HepG2 (cell line): ENCODE data around the gene GSTA1. TPM values are rescaled to one million over a fixed set of nuclear protein-coding genes. Genes with fewer than 3 reads are reported as not detected.

ENCODE experiments used
- ATAC-seq: fragments of 200-7000 bp; cut with Tn5 transposase; 3 replicates; pipeline ENCODE4 v1.9.1; 2020; ENCODE audit warnings: mild to moderate bottlenecking, moderate library complexity
- BruUV-seq: library from RNA; stranded (reverse); fragments of 400-500 nt; replicated peaks from 2 replicates; lab custom pipeline; 2021; lab: Mats Ljungman, UMichigan
- CTCF ChIA-PET: fragments of 300-600 bp; formaldehyde crosslinking; extraction: SDS; loops from one replicate; lab custom pipeline; 2021; ENCODE audit warnings: low total read pairs, inconsistent platforms, low intra/inter-chr PET ratio; lab: Yijun Ruan, JAX
- POLR2A ChIA-PET: fragments of 350-600 bp; sonication (Branson Sonifier 250); formaldehyde crosslinking; loops from one replicate; lab custom pipeline; 2020; ENCODE audit warnings: antibody characterized with exemption, inconsistent platforms; lab: Yijun Ruan, JAX
- DNase-seq: peaks from one replicate; pipeline ENCODE4 v3.0.0-alpha.2; 2015; ENCODE audit warnings: low spot score
- FAIRE-seq: peaks from 3 replicates; lab custom pipeline; 2011; peaks lifted over from hg19 to GRCh38; lab: Jason Lieb, UNC
- H2AFZ ChIP-seq: one replicate; pipeline ENCODE4 v1.6.1; 2011; ENCODE audit warnings: low read length, inconsistent platforms
- H3K27ac ChIP-seq: fragments of 300-600 bp; 3 replicates; pipeline ENCODE4 v1.8.0; 2011; ENCODE audit warnings: mixed run types, mild to moderate bottlenecking, mixed read lengths, low read length, inconsistent platforms; ENCODE audit not compliant: insufficient read depth; ENCODE audit errors: extremely low read length
- H3K27me3 ChIP-seq, 2 experiments: fragments of 200-600 bp in 1 of 2; 2 replicates in 1 of 2; 3 replicates in 1 of 2; pipeline versions ENCODE4 v1.6.0 to v1.8.0; 2011; ENCODE audit warnings: low read length in 2 of 2, mild to moderate bottlenecking in 2 of 2, moderate library complexity in 2 of 2, inconsistent platforms in 1 of 2; ENCODE audit not compliant: insufficient read depth in 2 of 2, control insufficient read depth in 1 of 2
- H3K36me3 ChIP-seq, 2 experiments: fragments of 200-600 bp in 1 of 2; replicated peaks in 1 of 2; 2 replicates in 1 of 2; 3 replicates in 1 of 2; pipeline versions ENCODE4 v1.5.1 to v1.8.0; 2011; ENCODE audit warnings: low read length in 2 of 2, inconsistent platforms in 1 of 2; ENCODE audit not compliant: insufficient read depth in 2 of 2, control insufficient read depth in 1 of 2
- H3K4me1 ChIP-seq: 2 replicates; pipeline ENCODE4 v1.5.1; 2012; ENCODE audit warnings: low read length, inconsistent platforms; ENCODE audit not compliant: insufficient read depth
- H3K4me2 ChIP-seq: 2 replicates; pipeline ENCODE4 v1.6.0; 2011; ENCODE audit warnings: low read depth, low read length, inconsistent platforms
- H3K4me3 ChIP-seq, 3 experiments: fragments of 200-600 bp in 1 of 3; sonication (generic), shearing (Covaris generic) in 1 of 3; replicated peaks in 1 of 3; 2 replicates each; pipeline ENCODE4 v1.5.1; 2011 to 2016; ENCODE audit warnings: low read length in 3 of 3, inconsistent platforms in 2 of 3, low read depth in 2 of 3, mild to moderate bottlenecking in 2 of 3, control low read depth in 1 of 3, mixed read lengths in 1 of 3; ENCODE audit not compliant: insufficient read depth in 1 of 3
- H3K79me2 ChIP-seq: one replicate; pipeline ENCODE4 v1.6.1; 2011; ENCODE audit warnings: low read length, inconsistent platforms; ENCODE audit not compliant: insufficient read depth
- H3K9ac ChIP-seq: 2 replicates; pipeline ENCODE4 v1.6.0; 2011; ENCODE audit warnings: mild to moderate bottlenecking, low read depth, low read length, inconsistent platforms; ENCODE audit not compliant: insufficient read depth
- H3K9me3 ChIP-seq: 2 replicates; pipeline ENCODE4 v1.5.1; 2012; ENCODE audit warnings: mild to moderate bottlenecking, low read length
- H4K20me1 ChIP-seq: 2 replicates; pipeline ENCODE4 v1.6.0; 2011; ENCODE audit warnings: inconsistent platforms, mild to moderate bottlenecking, low read length, moderate library complexity; ENCODE audit not compliant: insufficient read depth
- BORCS8-MEF2B ChIP-seq: sonication (generic); formaldehyde crosslinking; IDR thresholded peaks from 2 replicates; pipeline ENCODE4 v1.8.0; 2022; ENCODE audit warnings: mild to moderate bottlenecking, missing genetic modification reagents
- KLF9 ChIP-seq: IDR thresholded peaks from 2 replicates; pipeline ENCODE4 v1.6.1; 2016; ENCODE audit warnings: low read depth
- MEIS1 ChIP-seq: sonication (generic); formaldehyde crosslinking; IDR thresholded peaks from 2 replicates; pipeline ENCODE4 v1.9.0; 2021; ENCODE audit warnings: mild to moderate bottlenecking, missing genetic modification reagents, moderate library complexity, borderline replicate concordance
- PLSCR1 ChIP-seq: sonication (generic); formaldehyde crosslinking; IDR thresholded peaks from 2 replicates; pipeline ENCODE4 v1.5.0; 2020; ENCODE audit warnings: missing genetic modification reagents, mild to moderate bottlenecking, borderline replicate concordance
- ZC3H4 ChIP-seq: sonication (generic); formaldehyde crosslinking; IDR thresholded peaks from 2 replicates; pipeline ENCODE4 v1.4.0; 2020; ENCODE audit warnings: missing genetic modification reagents, borderline replicate concordance
- ZNF12 ChIP-seq: sonication (generic); formaldehyde crosslinking; IDR thresholded peaks from 2 replicates; pipeline ENCODE4 v1.5.0; 2020; ENCODE audit warnings: missing genetic modification reagents
- ZNF280B ChIP-seq: sonication (generic); formaldehyde crosslinking; IDR thresholded peaks from 2 replicates; pipeline ENCODE4 v1.5.0; 2020; ENCODE audit warnings: missing genetic modification reagents, mild to moderate bottlenecking, borderline replicate concordance
- ZNF768 ChIP-seq: sonication (generic); formaldehyde crosslinking; IDR thresholded peaks from 2 replicates; pipeline ENCODE4 v1.4.0; 2020; ENCODE audit warnings: missing genetic modification reagents
- ZNF839 ChIP-seq: sonication (generic); formaldehyde crosslinking; IDR thresholded peaks from 2 replicates; pipeline ENCODE4 v1.4.0; 2020; ENCODE audit warnings: missing genetic modification reagents, mild to moderate bottlenecking, borderline replicate concordance
- ZNF879 ChIP-seq: sonication (generic); formaldehyde crosslinking; IDR thresholded peaks from 2 replicates; pipeline ENCODE4 v1.8.1; 2023; ENCODE audit warnings: missing genetic modification reagents
- WGBS: methylation state at CpG from one replicate; pipeline ENCODE4 v1.1.6; 2017; ENCODE audit warnings: low lambda C conversion rate; 5-methylcytosine and 5-hydroxymethylcytosine counted together
- in situ Hi-C: cut with HindIII; loops from 2 replicates; pipeline ENCODE4 v1.10.0; 2017; ENCODE audit warnings: low pct_unique_long_range_greater_than_20kb; ENCODE audit not compliant: extremely low pct_ligation_motif_present
- intact Hi-C: fragments of 100-400 bp; cut with micrococcal nuclease; formaldehyde crosslinking; loops from one replicate; pipeline ENCODE4 v1.10.0; 2022; ENCODE audit not compliant: unreplicated experiment
- polyA plus RNA-seq, 8 experiments: library from polyadenylated mRNA; depleted of rRNA in 3 of 8; stranded (reverse) in 7 of 8; unstranded in 1 of 8; fragments of >200 nt; fragmentation: Illumina TruSeq in 4 of 8; extraction: Trizol in 4 of 8; gene quantifications; 2 replicates each; pipeline versions ENCODE4 v1.2.1 to v1.2.3, GENCODE V29; 2011 to 2016; ENCODE audit warnings: low read depth in 4 of 8, missing spikeins in 1 of 8, mixed read lengths in 1 of 8; ENCODE audit not compliant: insufficient read depth in 1 of 8
- total RNA-seq, 5 experiments: library from RNA; depleted of rRNA; stranded (reverse); fragments of >200 nt; fragmentation: Illumina TruSeq; extraction: Trizol; gene quantifications; 2 replicates each; pipeline ENCODE4 v1.2.3, GENCODE V29; 2016; ENCODE audit warnings: low read depth in 1 of 5
- TF ChIP-seq, protein P1 (sequence below), 2 experiments: fragments of 450-650 bp in 1 of 2; sonication (generic) in 1 of 2; formaldehyde crosslinking in 1 of 2; IDR thresholded peaks; 2 replicates each; pipeline versions ENCODE4 v1.6.1 to v1.8.0; 2016 to 2022; ENCODE audit warnings: antibody characterized with exemption in 1 of 2, mild to moderate bottlenecking in 1 of 2, missing genetic modification reagents in 1 of 2

GSTA1 gene
- total and polyA plus RNA-seq, 2 of the 13 experiments (the other 11 are each of a cell fraction or from before 2014, with no cell fraction given) = 6.2 to 282 TPM

- POLR2A ChIA-PET = interaction anchor here (2.2 to 2.6 kb wide), 2 partner anchors 10 to 61 kb away, joined by 9 to 10 read pairs; no protein-coding TSS in a partner anchor
- Histone ChIP-seq H4K20me1 (no peaks in the 10 kb centered on the region), H2AFZ (no peak overlapping the region), H3K9me3 (no peaks in the 10 kb centered on the region), H3K9ac (no peak overlapping the region), H3K4me1 (peaks cover 75% of the 10 kb centered on the region), H3K27me3 (no peaks in the 10 kb centered on the region), H3K79me2 (no peaks in the 10 kb centered on the region), H3K4me2 (no peak overlapping the region), H3K4me3 (no peak overlapping the region), H3K36me3 (no peaks in the 10 kb centered on the region), H3K27ac (peak overlapping the region; percentile 52)
- in situ Hi-C loops (loop anchor here (5.0 kb wide), 1 partner anchor 41 kb away; no protein-coding TSS in a partner anchor), intact Hi-C loops (no loop called here)
- CTCF ChIA-PET = no interaction called here
- BruUV-seq = no TSS peak
- FAIRE-seq = no peak
- whole genome bisulfite sequencing = 97% methylated on average over 20 of the region's 24 CpGs
- DNase-seq = no peak
- ATAC-seq = no peak
- TF ChIP-seq PLSCR1 (CRISPR knock-in tag) = no peak
- peak; percentile 61; the same call in 1 of the 2 replicates for TF ChIP-seq ZNF768 (CRISPR knock-in tag)
- 0 out of 2 replicates have a peak, but pooled peaks have one; percentile 57 for TF ChIP-seq ZNF280B (CRISPR knock-in tag)
- no peak for TF ChIP-seq MEIS1
- TF ChIP-seq BORCS8-MEF2B (CRISPR knock-in tag) = peak; percentile 65; the same call in 1 of the 2 replicates
- TF ChIP-seq ZNF839 (CRISPR knock-in tag) = 0 out of 2 replicates have a peak, but pooled peaks have one; percentile 43
- TF ChIP-seq, protein P1, sequence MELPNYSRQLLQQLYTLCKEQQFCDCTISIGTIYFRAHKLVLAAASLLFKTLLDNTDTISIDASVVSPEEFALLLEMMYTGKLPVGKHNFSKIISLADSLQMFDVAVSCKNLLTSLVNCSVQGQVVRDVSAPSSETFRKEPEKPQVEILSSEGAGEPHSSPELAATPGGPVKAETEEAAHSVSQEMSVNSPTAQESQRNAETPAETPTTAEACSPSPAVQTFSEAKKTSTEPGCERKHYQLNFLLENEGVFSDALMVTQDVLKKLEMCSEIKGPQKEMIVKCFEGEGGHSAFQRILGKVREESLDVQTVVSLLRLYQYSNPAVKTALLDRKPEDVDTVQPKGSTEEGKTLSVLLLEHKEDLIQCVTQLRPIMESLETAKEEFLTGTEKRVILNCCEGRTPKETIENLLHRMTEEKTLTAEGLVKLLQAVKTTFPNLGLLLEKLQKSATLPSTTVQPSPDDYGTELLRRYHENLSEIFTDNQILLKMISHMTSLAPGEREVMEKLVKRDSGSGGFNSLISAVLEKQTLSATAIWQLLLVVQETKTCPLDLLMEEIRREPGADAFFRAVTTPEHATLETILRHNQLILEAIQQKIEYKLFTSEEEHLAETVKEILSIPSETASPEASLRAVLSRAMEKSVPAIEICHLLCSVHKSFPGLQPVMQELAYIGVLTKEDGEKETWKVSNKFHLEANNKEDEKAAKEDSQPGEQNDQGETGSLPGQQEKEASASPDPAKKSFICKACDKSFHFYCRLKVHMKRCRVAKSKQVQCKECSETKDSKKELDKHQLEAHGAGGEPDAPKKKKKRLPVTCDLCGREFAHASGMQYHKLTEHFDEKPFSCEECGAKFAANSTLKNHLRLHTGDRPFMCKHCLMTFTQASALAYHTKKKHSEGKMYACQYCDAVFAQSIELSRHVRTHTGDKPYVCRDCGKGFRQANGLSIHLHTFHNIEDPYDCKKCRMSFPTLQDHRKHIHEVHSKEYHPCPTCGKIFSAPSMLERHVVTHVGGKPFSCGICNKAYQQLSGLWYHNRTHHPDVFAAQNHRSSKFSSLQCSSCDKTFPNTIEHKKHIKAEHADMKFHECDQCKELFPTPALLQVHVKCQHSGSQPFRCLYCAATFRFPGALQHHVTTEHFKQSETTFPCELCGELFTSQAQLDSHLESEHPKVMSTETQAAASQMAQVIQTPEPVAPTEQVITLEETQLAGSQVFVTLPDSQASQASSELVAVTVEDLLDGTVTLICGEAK (IDR thresholded peaks at IDR 0.05) = no peak
- TF ChIP-seq, protein P1 (CRISPR knock-in tag; IDR thresholded peaks at IDR 0.05) = no peak
- TF ChIP-seq ZC3H4 (CRISPR knock-in tag) = no peak
- no peak for TF ChIP-seq ZNF12 (CRISPR knock-in tag)
- no peak for TF ChIP-seq ZNF879 (CRISPR knock-in tag)
- TF ChIP-seq KLF9 = no peak
Observed at GRCh38 chr6:52786249-52786956, 17.2 kb downstream of the GSTA1 start.
